CD8-positive, alpha-beta memory T cell (primary cell): ENCODE results near the gene NEXN. TPM values are rescaled to one million over a fixed set of nuclear protein-coding genes. Genes with fewer than 3 reads are reported as not detected.

Experiments
- CTCF ChIA-PET: fragments of 350-600 bp; sonication (Branson Sonifier 250); formaldehyde crosslinking; loops from one replicate; lab custom pipeline; 2021; ENCODE audit warnings: antibody characterized with exemption; lab: Charles Lee
- POLR2A ChIA-PET: fragments of 350-600 bp; sonication (Branson Sonifier 250); formaldehyde crosslinking; loops from one replicate; lab custom pipeline; 2021; ENCODE audit warnings: antibody characterized with exemption; lab: Charles Lee
- DNase-seq, 5 donors: peaks; one replicate each; pipeline versions ENCODE4 v3.0.0 to v3.0.0-alpha.2; 2020 to 2022; ENCODE audit warnings: mixed read lengths in 1 of 5
- H3K27ac ChIP-seq: one replicate; pipeline ENCODE4 v1.7.0; 2013; ENCODE audit warnings: low read depth, mild to moderate bottlenecking, low read length, moderate library complexity
- H3K27me3 ChIP-seq: 2 replicates; pipeline ENCODE4 v1.7.0; 2013; ENCODE audit warnings: low read length, mild to moderate bottlenecking; ENCODE audit not compliant: insufficient read depth, poor library complexity, severe bottlenecking
- H3K36me3 ChIP-seq: 2 replicates; pipeline ENCODE4 v1.7.0; 2013; ENCODE audit warnings: mild to moderate bottlenecking, low read length, moderate library complexity; ENCODE audit not compliant: insufficient read depth
- H3K4me1 ChIP-seq: 2 replicates; pipeline ENCODE4 v1.7.0; 2013; ENCODE audit warnings: mild to moderate bottlenecking, low read length, moderate library complexity; ENCODE audit not compliant: insufficient read depth
- H3K4me3 ChIP-seq: 2 replicates; pipeline ENCODE4 v1.7.0; 2013; ENCODE audit warnings: mild to moderate bottlenecking, low read length
- H3K9me3 ChIP-seq: 2 replicates; pipeline ENCODE4 v1.7.0; 2013; ENCODE audit warnings: mild to moderate bottlenecking, low read length
- H3K27ac Mint-ChIP-seq, 8 donors: one replicate each; pipeline ENCODE4 v1.8.0; 2020 to 2021; ENCODE audit warnings: mixed read lengths in 8 of 8, mild to moderate bottlenecking in 6 of 8, inconsistent platforms in 3 of 8, moderate library complexity in 3 of 8
- H3K27me3 Mint-ChIP-seq, 2 donors: one replicate each; pipeline ENCODE4 v1.8.0; 2020 to 2021; ENCODE audit warnings: mixed read lengths in 2 of 2, mild to moderate bottlenecking in 1 of 2, moderate library complexity in 1 of 2
- H3K36me3 Mint-ChIP-seq, 3 donors: one replicate each; pipeline ENCODE4 v1.8.0; 2020 to 2021; ENCODE audit warnings: mixed read lengths in 3 of 3, inconsistent platforms in 1 of 3, mild to moderate bottlenecking in 1 of 3
- H3K4me1 Mint-ChIP-seq, 3 donors: one replicate each; pipeline ENCODE4 v1.8.0; 2020 to 2021; ENCODE audit warnings: mixed read lengths in 3 of 3, inconsistent platforms in 1 of 3, mild to moderate bottlenecking in 1 of 3
- H3K4me3 Mint-ChIP-seq, 7 donors: one replicate each; pipeline ENCODE4 v1.8.0; 2020 to 2021; ENCODE audit warnings: mixed read lengths in 7 of 7, mild to moderate bottlenecking in 6 of 7, moderate library complexity in 4 of 7, inconsistent platforms in 2 of 7
- H3K9me3 Mint-ChIP-seq, 5 donors: one replicate each; pipeline ENCODE4 v1.8.0; 2020 to 2022; ENCODE audit warnings: mixed read lengths in 5 of 5, mild to moderate bottlenecking in 3 of 5, moderate library complexity in 2 of 5, inconsistent platforms in 1 of 5
- polyA plus RNA-seq: library from polyadenylated mRNA; unstranded; fragments of 300-500 nt; fragmentation: Illumina TruSeq; gene quantifications from one replicate; pipeline ENCODE4 v1.2.3, GENCODE V29; 2021
- total RNA-seq, 2 experiments: library from RNA; stranded (reverse); gene quantifications; one replicate each; pipeline ENCODE4 v1.2.3, GENCODE V29; 2021

Gene NEXN
- total and polyA plus RNA-seq, 3 experiments from 2014 or later = 0.09 to 0.84 (median 0.42) TPM

- no peaks in the 10 kb centered on the region for H3K27me3 ChIP-seq
- peaks cover 7% of the 10 kb centered on the region for H3K36me3 ChIP-seq
- ChIA-PET CTCF (interaction anchor here (1.9 kb wide), 1 partner anchor 10 kb away, joined by 4 read pairs; no protein-coding TSS in a partner anchor), POLR2A (no interaction called here)
- DNase-seq = no peak
- no peak overlapping the region for H3K27ac ChIP-seq
- Mint-ChIP-seq H3K4me1 (peaks cover 17 to 23% (median 20%) of the 10 kb centered on the region in 3 donors), H3K36me3 (peaks cover 44 to 72% (median 44%) of the 10 kb centered on the region in 3 donors), H3K27me3 (no peaks in the 10 kb centered on the region), H3K9me3 (peaks cover 3 to 20% (median 17%) of the 10 kb centered on the region in 5 donors), H3K27ac (peak overlapping the region in 2 of 8 donors; percentile 66 to 80), H3K4me3 (no peak overlapping the region)
- no peaks in the 10 kb centered on the region for H3K4me1 ChIP-seq
- no peak overlapping the region for H3K4me3 ChIP-seq
- no peaks in the 10 kb centered on the region for H3K9me3 ChIP-seq
Measured at GRCh38 chr1:77859248-77859647, 29.2 kb upstream of the NEXN start.

- no peaks in the 10 kb centered on the region for H3K4me1 ChIP-seq
- H3K9me3 Mint-ChIP-seq = no peaks in the 10 kb centered on the region
- H3K4me3 ChIP-seq = no peak overlapping the region
- H3K9me3 ChIP-seq = no peaks in the 10 kb centered on the region
- no peak overlapping the region for H3K27ac Mint-ChIP-seq
- no peak overlapping the region for H3K4me3 Mint-ChIP-seq
- H3K4me1 Mint-ChIP-seq = no peaks in the 10 kb centered on the region
- no peaks in the 10 kb centered on the region for H3K27me3 ChIP-seq
- CTCF ChIA-PET = no interaction called here
- no peak for DNase-seq
- H3K36me3 ChIP-seq = peaks cover 10% of the 10 kb centered on the region
- POLR2A ChIA-PET = no interaction called here
- peaks cover 20 to 57% (median 24%) of the 10 kb centered on the region in 3 donors for H3K36me3 Mint-ChIP-seq
- no peaks in the 10 kb centered on the region for H3K27me3 Mint-ChIP-seq
- H3K27ac ChIP-seq = no peak overlapping the region
Measured at GRCh38 chr1:77866296-77866695, 22.1 kb upstream of the NEXN start.

- Histone ChIP-seq H3K27me3 (no peaks in the 10 kb centered on the region), H3K9me3 (no peaks in the 10 kb centered on the region), H3K4me1 (no peaks in the 10 kb centered on the region), H3K27ac (no peak overlapping the region), H3K36me3 (peaks cover 2% of the 10 kb centered on the region), H3K4me3 (no peak overlapping the region)
- Mint-ChIP-seq H3K9me3 (no peaks in the 10 kb centered on the region), H3K27ac (no peak overlapping the region), H3K4me3 (no peak overlapping the region), H3K4me1 (no peaks in the 10 kb centered on the region), H3K27me3 (no peaks in the 10 kb centered on the region), H3K36me3 (peaks cover 8 to 42% (median 10%) of the 10 kb centered on the region in 3 donors)
- ChIA-PET CTCF (no interaction called here), POLR2A (no interaction called here)
- no peak for DNase-seq
Measured at GRCh38 chr1:77872645-77873044, 15.8 kb upstream of the NEXN start.

GRCh38 chr1:77873461-77873860 lies 15.0 kb upstream of the NEXN start:
- no peaks in the 10 kb centered on the region for H3K27me3 Mint-ChIP-seq
- H3K9me3 Mint-ChIP-seq = no peaks in the 10 kb centered on the region
- H3K36me3 ChIP-seq = no peaks in the 10 kb centered on the region
- no peak overlapping the region for H3K4me3 ChIP-seq
- no peaks in the 10 kb centered on the region for H3K4me1 Mint-ChIP-seq
- H3K4me1 ChIP-seq = no peaks in the 10 kb centered on the region
- H3K27ac Mint-ChIP-seq = no peak overlapping the region
- H3K27me3 ChIP-seq = no peaks in the 10 kb centered on the region
- H3K4me3 Mint-ChIP-seq = no peak overlapping the region
- CTCF ChIA-PET = no interaction called here
- no peaks in the 10 kb centered on the region for H3K9me3 ChIP-seq
- H3K36me3 Mint-ChIP-seq = peaks cover 5 to 38% (median 9%) of the 10 kb centered on the region in 3 donors
- POLR2A ChIA-PET = no interaction called here
- H3K27ac ChIP-seq = no peak overlapping the region
- no peak for DNase-seq

GRCh38 chr1:77874804-77875445 lies 13.5 kb upstream of the NEXN start:
- Mint-ChIP-seq H3K36me3 (peaks cover 0 to 33% (median 9%) of the 10 kb centered on the region in 3 donors), H3K4me3 (no peak overlapping the region), H3K9me3 (no peaks in the 10 kb centered on the region), H3K4me1 (no peaks in the 10 kb centered on the region), H3K27ac (no peak overlapping the region), H3K27me3 (no peaks in the 10 kb centered on the region)
- Histone ChIP-seq H3K9me3 (no peaks in the 10 kb centered on the region), H3K4me1 (no peaks in the 10 kb centered on the region), H3K27ac (no peak overlapping the region), H3K4me3 (no peak overlapping the region), H3K27me3 (no peaks in the 10 kb centered on the region), H3K36me3 (no peaks in the 10 kb centered on the region)
- ChIA-PET CTCF (no interaction called here), POLR2A (no interaction called here)
- no peak for DNase-seq

GRCh38 chr1:77876884-77877283 lies 11.5 kb upstream of the NEXN start:
- ChIA-PET CTCF (no interaction called here), POLR2A (no interaction called here)
- Histone ChIP-seq H3K9me3 (no peaks in the 10 kb centered on the region), H3K4me1 (no peaks in the 10 kb centered on the region), H3K27me3 (no peaks in the 10 kb centered on the region), H3K36me3 (no peaks in the 10 kb centered on the region), H3K27ac (no peak overlapping the region), H3K4me3 (no peak overlapping the region)
- no peaks in the 10 kb centered on the region for H3K9me3 Mint-ChIP-seq
- no peak overlapping the region for H3K27ac Mint-ChIP-seq
- no peaks in the 10 kb centered on the region for H3K4me1 Mint-ChIP-seq
- no peak overlapping the region for H3K4me3 Mint-ChIP-seq
- H3K27me3 Mint-ChIP-seq = no peaks in the 10 kb centered on the region
- DNase-seq = no peak
- H3K36me3 Mint-ChIP-seq = peaks cover 0 to 31% (median 11%) of the 10 kb centered on the region in 3 donors

GRCh38 chr1:77881061-77881460 lies 7.4 kb upstream of the NEXN start:
- Histone ChIP-seq H3K27ac (no peak overlapping the region), H3K36me3 (no peaks in the 10 kb centered on the region), H3K9me3 (no peaks in the 10 kb centered on the region), H3K27me3 (no peaks in the 10 kb centered on the region), H3K4me1 (no peaks in the 10 kb centered on the region), H3K4me3 (no peak overlapping the region)
- H3K4me1 Mint-ChIP-seq = no peaks in the 10 kb centered on the region
- H3K27ac Mint-ChIP-seq = no peak overlapping the region
- no peak overlapping the region for H3K4me3 Mint-ChIP-seq
- H3K36me3 Mint-ChIP-seq = peaks cover 6 to 9% (median 7%) of the 10 kb centered on the region in 3 donors
- H3K27me3 Mint-ChIP-seq = peaks cover 3 to 6% of the 10 kb centered on the region in 2 donors
- peaks cover 0 to 2% (median 0%) of the 10 kb centered on the region in 5 donors for H3K9me3 Mint-ChIP-seq
- CTCF ChIA-PET = no interaction called here
- peak in 1 of 5 donors; percentile 15 for DNase-seq
- POLR2A ChIA-PET = no interaction called here

- Mint-ChIP-seq H3K27ac (no peak overlapping the region), H3K27me3 (peaks cover 11 to 13% of the 10 kb centered on the region in 2 donors), H3K36me3 (peaks cover 4 to 13% (median 11%) of the 10 kb centered on the region in 3 donors), H3K9me3 (peaks cover 0 to 2% (median 0%) of the 10 kb centered on the region in 5 donors), H3K4me3 (no peak overlapping the region), H3K4me1 (peaks cover 4 to 7% (median 6%) of the 10 kb centered on the region in 3 donors)
- Histone ChIP-seq H3K4me3 (no peak overlapping the region), H3K27me3 (no peaks in the 10 kb centered on the region), H3K4me1 (no peaks in the 10 kb centered on the region), H3K36me3 (no peaks in the 10 kb centered on the region), H3K9me3 (no peaks in the 10 kb centered on the region), H3K27ac (no peak overlapping the region)
- ChIA-PET POLR2A (no interaction called here), CTCF (no interaction called here)
- DNase-seq = no peak
Measured at GRCh38 chr1:77882411-77882810, 6.0 kb upstream of the NEXN start.
